Endothelial cell of umbilical vein (primary cell): ENCODE results near the gene POLR2F. TPM values are rescaled to one million over a fixed set of nuclear protein-coding genes. Genes with fewer than 3 reads are reported as not detected.

ENCODE experiments used
- BruUV-seq: library from RNA; stranded (reverse); fragments of 400-500 nt; replicated peaks from 2 replicates; lab custom pipeline; 2021; lab: Mats Ljungman, UMichigan
- CTCF ChIA-PET: fragments of 300-600, 350-600 bp; sonication (Branson Sonifier 250); formaldehyde crosslinking; loops from one replicate; lab custom pipeline; 2021; ENCODE audit warnings: antibody characterized with exemption, inconsistent platforms; lab: Charles Lee
- POLR2A ChIA-PET: fragments of 300-600, 350-600 bp; sonication (Branson Sonifier 250); formaldehyde crosslinking; loops from one replicate; lab custom pipeline; 2021; ENCODE audit warnings: antibody characterized with exemption, inconsistent platforms; lab: Charles Lee
- DNase-seq: peaks from one replicate; pipeline ENCODE4 v3.0.0-alpha.2; 2011; ENCODE audit warnings: low read depth, low spot score
- FAIRE-seq: peaks from 2 replicates; lab custom pipeline; 2011; peaks lifted over from hg19 to GRCh38; lab: Jason Lieb, UNC
- H2AFZ ChIP-seq: 2 replicates; pipeline ENCODE4 v1.6.0; 2012; ENCODE audit warnings: low read depth, low read length, control low read depth, inconsistent platforms
- H3K27ac ChIP-seq: 2 replicates; pipeline ENCODE4 v1.5.1; 2011; ENCODE audit warnings: low read depth, mild to moderate bottlenecking, control low read depth, low read length, moderate library complexity; ENCODE audit not compliant: insufficient read depth
- H3K27me3 ChIP-seq, 2 experiments: 2 replicates each; pipeline versions ENCODE4 v1.6.0 to v1.6.1; 2011; ENCODE audit warnings: low read length in 2 of 2, mixed read lengths in 1 of 2; ENCODE audit not compliant: control insufficient read depth in 2 of 2, insufficient read depth in 2 of 2
- H3K36me3 ChIP-seq, 2 experiments: 2 replicates in 1 of 2; 3 replicates in 1 of 2; pipeline ENCODE4 v1.5.1; 2011; ENCODE audit warnings: low read length in 2 of 2, mild to moderate bottlenecking in 1 of 2, moderate library complexity in 1 of 2; ENCODE audit not compliant: control insufficient read depth in 2 of 2, insufficient read depth in 2 of 2; ENCODE audit errors: extremely low read depth in 1 of 2
- H3K4me1 ChIP-seq: 3 replicates; pipeline ENCODE4 v1.5.1; 2011; ENCODE audit warnings: mild to moderate bottlenecking, low read length; ENCODE audit not compliant: control insufficient read depth, insufficient read depth; ENCODE audit errors: extremely low read depth
- H3K4me2 ChIP-seq: 2 replicates; pipeline ENCODE4 v1.6.1; 2011; ENCODE audit warnings: low read length, control low read depth, mixed read lengths; ENCODE audit not compliant: insufficient read depth
- H3K4me3 ChIP-seq, 3 experiments: fragments of 200-600 bp in 1 of 3; sonication (generic), shearing (Covaris generic) in 1 of 3; replicated peaks in 1 of 3; 2 replicates each; pipeline ENCODE4 v1.5.1; 2011 to 2016; ENCODE audit warnings: control low read depth in 3 of 3, low read length in 3 of 3, mild to moderate bottlenecking in 2 of 3, inconsistent platforms in 1 of 3, low read depth in 1 of 3, moderate library complexity in 1 of 3; ENCODE audit not compliant: insufficient read depth in 1 of 3
- H3K79me2 ChIP-seq: 2 replicates; pipeline ENCODE4 v1.6.0; 2012; ENCODE audit warnings: low read length, inconsistent platforms; ENCODE audit not compliant: control insufficient read depth, insufficient read depth
- H3K9ac ChIP-seq: replicated peaks from 2 replicates; pipeline ENCODE3; 2011; ENCODE audit warnings: low read length, control low read depth; ENCODE audit not compliant: insufficient read depth; ENCODE audit errors: extremely low read depth
- H3K9me1 ChIP-seq: replicated peaks from 3 replicates; pipeline ENCODE4 v1.6.0; 2011; ENCODE audit warnings: mild to moderate bottlenecking, low read length; ENCODE audit not compliant: control insufficient read depth, insufficient read depth; ENCODE audit errors: extremely low read depth
- H3K9me3 ChIP-seq: replicated peaks from 2 replicates; pipeline ENCODE4 v1.5.1; 2012; ENCODE audit warnings: low read length, inconsistent platforms; ENCODE audit not compliant: control insufficient read depth, insufficient read depth
- H4K20me1 ChIP-seq: replicated peaks from 2 replicates; pipeline ENCODE3; 2011; ENCODE audit warnings: mild to moderate bottlenecking, low read length; ENCODE audit not compliant: control insufficient read depth, insufficient read depth; ENCODE audit errors: extremely low read depth
- CTCF ChIP-seq, 2 donors: IDR thresholded peaks; 1 replicate in 1 of 2; 2 replicates in 1 of 2; pipeline ENCODE4 v1.5.1; 2011; ENCODE audit warnings: low read length in 2 of 2, mild to moderate bottlenecking in 2 of 2, moderate library complexity in 2 of 2, control low read depth in 1 of 2, inconsistent platforms in 1 of 2, low read depth in 1 of 2; ENCODE audit not compliant: insufficient read depth in 1 of 2; ENCODE audit errors: extremely low read depth in 1 of 2
- FOS ChIP-seq: IDR thresholded peaks from 2 replicates; pipeline ENCODE4 v1.6.1; 2011; ENCODE audit warnings: mild to moderate bottlenecking, low read length, moderate library complexity, borderline replicate concordance; ENCODE audit not compliant: insufficient read depth
- JUN ChIP-seq: IDR thresholded peaks from 2 replicates; pipeline ENCODE4 v1.6.1; 2011; ENCODE audit warnings: borderline replicate concordance, low read depth; ENCODE audit not compliant: insufficient read length, insufficient read depth
- MAX ChIP-seq: IDR thresholded peaks from 2 replicates; pipeline ENCODE4 v1.6.1; 2011; ENCODE audit not compliant: insufficient read depth, insufficient read length
- MYC ChIP-seq: IDR thresholded peaks from one replicate; pipeline ENCODE4 v1.6.1; 2011; ENCODE audit warnings: mild to moderate bottlenecking, low read depth, low read length
- POLR2A ChIP-seq: IDR thresholded peaks from 2 replicates; pipeline ENCODE4 v1.6.1; 2012; ENCODE audit warnings: low read depth, mild to moderate bottlenecking, control low read depth, low read length
- dilution Hi-C: fragments of 300-500 bp; cut with MboI; formaldehyde crosslinking; loops from one replicate; pipeline ENCODE4 v1.15.0; 2019; ENCODE audit warnings: low sequenced_read_pairs; ENCODE audit not compliant: extremely low pct_ligation_motif_present
- intact Hi-C: fragments of 100-400 bp; cut with micrococcal nuclease; formaldehyde crosslinking; loops from one replicate; pipeline ENCODE4 v1.10.0; 2022
- polyA plus RNA-seq, 4 experiments: library from polyadenylated mRNA; depleted of rRNA in 3 of 4; stranded (reverse) in 3 of 4; unstranded in 1 of 4; fragments of >200 nt; gene quantifications; 2 replicates each; pipeline versions ENCODE4 v1.2.1 to v1.2.3, GENCODE V29; 2011 to 2012; ENCODE audit warnings: missing spikeins in 1 of 4
- total RNA-seq: library from RNA; stranded (reverse); gene quantifications from 2 replicates; pipeline ENCODE4 v1.2.3, GENCODE V29; 2021

The POLR2F gene
- total and polyA plus RNA-seq, 2 donors (not counting 3 experiments of a cell fraction or from before 2014, with no cell fraction given) = 106 to 112 TPM

- POLR2A ChIA-PET = no interaction called here
- no peaks in the 10 kb centered on the region for H4K20me1 ChIP-seq
- dilution Hi-C loops = no loop called here
- no peaks in the 10 kb centered on the region for H3K9me3 ChIP-seq
- H2AFZ ChIP-seq = no peak overlapping the region
- CTCF ChIA-PET = interaction anchor here (1.1 to 1.4 kb wide), 2 partner anchors 16 to 84 kb away, joined by 3 to 4 read pairs; no protein-coding TSS in a partner anchor
- peaks cover 6 to 17% of the 10 kb centered on the region in 2 experiments for H3K36me3 ChIP-seq
- DNase-seq = no peak
- peaks cover 2% of the 10 kb centered on the region for H3K79me2 ChIP-seq
- FAIRE-seq = no peak
- no peak overlapping the region for H3K4me3 ChIP-seq
- H3K4me1 ChIP-seq = no peaks in the 10 kb centered on the region
- TF ChIP-seq CTCF (IDR thresholded peaks at IDR 0.05; ENCODE audit: extremely low read depth in 1 of 2, insufficient read depth in 1 of 2, low read depth in 1 of 2, low read length in 2 of 2) (no peak), POLR2A (no peak), MAX (no peak), FOS (no peak), MYC (no peak), JUN (no peak)
- H3K9ac ChIP-seq = no peak overlapping the region
- H3K4me2 ChIP-seq = no peak overlapping the region
- no peak overlapping the region for H3K27ac ChIP-seq
- intact Hi-C loops = no loop called here
- H3K9me1 ChIP-seq = no peaks in the 10 kb centered on the region
- H3K27me3 ChIP-seq = no peaks in the 10 kb centered on the region
- no TSS peak for BruUV-seq
These were observed 17.4 kb downstream of the POLR2F start for GRCh38 chr22:37970864-37971263.
